ENCODE data around the gene PRKCE.

The PRKCE gene

GRCh38 chr2:45743531-45744396, 92.3 kb downstream of the PRKCE start:
- TF ChIP-seq, protein P1, sequence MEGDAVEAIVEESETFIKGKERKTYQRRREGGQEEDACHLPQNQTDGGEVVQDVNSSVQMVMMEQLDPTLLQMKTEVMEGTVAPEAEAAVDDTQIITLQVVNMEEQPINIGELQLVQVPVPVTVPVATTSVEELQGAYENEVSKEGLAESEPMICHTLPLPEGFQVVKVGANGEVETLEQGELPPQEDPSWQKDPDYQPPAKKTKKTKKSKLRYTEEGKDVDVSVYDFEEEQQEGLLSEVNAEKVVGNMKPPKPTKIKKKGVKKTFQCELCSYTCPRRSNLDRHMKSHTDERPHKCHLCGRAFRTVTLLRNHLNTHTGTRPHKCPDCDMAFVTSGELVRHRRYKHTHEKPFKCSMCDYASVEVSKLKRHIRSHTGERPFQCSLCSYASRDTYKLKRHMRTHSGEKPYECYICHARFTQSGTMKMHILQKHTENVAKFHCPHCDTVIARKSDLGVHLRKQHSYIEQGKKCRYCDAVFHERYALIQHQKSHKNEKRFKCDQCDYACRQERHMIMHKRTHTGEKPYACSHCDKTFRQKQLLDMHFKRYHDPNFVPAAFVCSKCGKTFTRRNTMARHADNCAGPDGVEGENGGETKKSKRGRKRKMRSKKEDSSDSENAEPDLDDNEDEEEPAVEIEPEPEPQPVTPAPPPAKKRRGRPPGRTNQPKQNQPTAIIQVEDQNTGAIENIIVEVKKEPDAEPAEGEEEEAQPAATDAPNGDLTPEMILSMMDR (IDR thresholded peaks at IDR 0.05; ENCODE audit: low read depth, low read length) = no peak
- no peak overlapping the region for H3K4me3 ChIP-seq (replicated peaks in 1 of 2; ENCODE audit: low read depth in 2 of 2, low read length in 2 of 2)
- peak; percentile 69 to 71 for DNase-seq (ENCODE audit: low read depth in 2 of 2)

- no peak for DNase-seq (ENCODE audit: low read depth in 2 of 2)
- H3K4me3 ChIP-seq (replicated peaks in 1 of 2; ENCODE audit: low read depth in 2 of 2, low read length in 2 of 2) = no peak overlapping the region
- TF ChIP-seq, protein P1 (IDR thresholded peaks at IDR 0.05; ENCODE audit: low read depth, low read length) = no peak
Measured at GRCh38 chr2:45745231-45745630, 93.8 kb downstream of the PRKCE start.

GRCh38 chr2:45746888-45747287, 95.4 kb downstream of the PRKCE start:
- no peak for DNase-seq (ENCODE audit: low read depth in 2 of 2)

DNA sequence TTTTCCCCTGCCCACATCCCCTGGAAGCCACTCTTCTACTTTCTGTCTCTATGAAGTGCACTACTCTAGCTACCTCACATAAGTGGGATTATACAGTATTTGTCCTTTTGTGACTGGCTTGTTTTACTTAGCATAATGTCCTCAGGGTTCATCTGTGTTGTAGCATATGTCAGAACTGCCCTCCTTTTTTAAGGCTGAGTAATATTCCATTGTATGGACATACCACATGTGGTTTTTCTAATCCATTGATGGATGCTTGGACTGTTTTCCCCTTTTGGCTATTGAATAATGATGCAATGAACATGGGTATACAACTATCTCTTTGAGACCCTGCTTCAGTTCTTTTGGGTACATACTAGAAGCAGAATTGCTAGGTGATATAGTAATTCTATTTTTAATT, 95.9 kb downstream of the PRKCE start:
- TF ChIP-seq, protein P1 (IDR thresholded peaks at IDR 0.05; ENCODE audit: low read depth, low read length) = no peak
- no peak for DNase-seq (ENCODE audit: low read depth in 2 of 2)
- no peak overlapping the region for H3K4me3 ChIP-seq (replicated peaks in 1 of 2; ENCODE audit: low read depth in 2 of 2, low read length in 2 of 2)

More at GRCh38 chr2:45746888-45747287, 95.4 kb downstream of the PRKCE start:
- TF ChIP-seq, protein P1 (IDR thresholded peaks at IDR 0.05; ENCODE audit: low read depth, low read length) = no peak
- H3K4me3 ChIP-seq (replicated peaks in 1 of 2; ENCODE audit: low read depth in 2 of 2, low read length in 2 of 2) = no peak overlapping the region

DNA sequence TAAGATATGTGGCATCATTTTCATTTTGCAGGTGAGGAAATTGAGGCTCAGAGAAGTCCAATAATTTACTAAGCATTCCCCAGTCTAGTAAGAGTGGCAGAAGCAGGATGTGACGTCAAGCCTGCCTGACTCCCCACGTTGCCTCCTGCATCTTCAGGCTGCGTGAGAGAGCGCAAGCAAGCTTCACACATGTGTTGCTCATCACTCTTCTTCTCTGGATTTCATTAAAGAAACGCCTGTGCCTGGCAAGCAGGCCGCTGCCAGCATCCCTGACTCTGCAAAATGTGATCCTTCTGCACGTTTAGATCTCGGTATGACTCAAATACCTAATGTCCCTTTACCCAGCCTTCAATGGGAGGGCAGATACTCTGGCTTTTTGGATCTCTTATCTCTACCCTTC, 96.8 kb downstream of the PRKCE start:
- peak in 1 of 2 donors; percentile 78 for DNase-seq (ENCODE audit: low read depth in 2 of 2)
- TF ChIP-seq, protein P1 (IDR thresholded peaks at IDR 0.05; ENCODE audit: low read depth, low read length) = no peak
- no peak overlapping the region for H3K4me3 ChIP-seq (replicated peaks in 1 of 2; ENCODE audit: low read depth in 2 of 2, low read length in 2 of 2)

- no peak overlapping the region for H3K4me3 ChIP-seq (replicated peaks in 1 of 2; ENCODE audit: low read depth in 2 of 2, low read length in 2 of 2)
- TF ChIP-seq, protein P1 (IDR thresholded peaks at IDR 0.05; ENCODE audit: low read depth, low read length) = no peak
- no peak for DNase-seq (ENCODE audit: low read depth in 2 of 2)
Measured at GRCh38 chr2:45750001-45750400, 98.5 kb downstream of the PRKCE start.
